Measurements from ENCODE around the gene PLOD2. TPM values are rescaled to one million over a fixed set of nuclear protein-coding genes. Genes with fewer than 3 reads are reported as not detected.

Gene PLOD2
- total RNA-seq, 4 donors from 2014 or later: 4.4 to 11.6 (median 10.1) TPM

DNA sequence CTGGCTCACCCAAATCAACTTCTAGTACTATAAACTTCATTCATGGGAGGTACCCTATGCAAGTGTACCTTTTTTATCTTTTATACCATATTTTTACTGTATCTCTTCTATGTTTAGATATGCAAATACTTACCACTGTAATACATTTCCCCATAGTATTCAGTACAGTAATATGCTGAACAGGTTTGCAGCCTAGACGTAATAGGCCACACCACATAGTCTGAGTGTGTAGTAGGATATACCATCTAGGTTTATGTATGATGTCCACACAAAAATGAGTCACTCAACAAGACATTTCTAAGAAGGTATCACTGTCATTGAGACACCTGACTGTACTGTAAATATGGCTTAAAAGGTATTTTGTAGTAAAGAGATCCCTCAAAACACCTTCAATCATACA, 124.7 kb downstream of the PLOD2 start:
- TF ChIP-seq, protein P1, sequence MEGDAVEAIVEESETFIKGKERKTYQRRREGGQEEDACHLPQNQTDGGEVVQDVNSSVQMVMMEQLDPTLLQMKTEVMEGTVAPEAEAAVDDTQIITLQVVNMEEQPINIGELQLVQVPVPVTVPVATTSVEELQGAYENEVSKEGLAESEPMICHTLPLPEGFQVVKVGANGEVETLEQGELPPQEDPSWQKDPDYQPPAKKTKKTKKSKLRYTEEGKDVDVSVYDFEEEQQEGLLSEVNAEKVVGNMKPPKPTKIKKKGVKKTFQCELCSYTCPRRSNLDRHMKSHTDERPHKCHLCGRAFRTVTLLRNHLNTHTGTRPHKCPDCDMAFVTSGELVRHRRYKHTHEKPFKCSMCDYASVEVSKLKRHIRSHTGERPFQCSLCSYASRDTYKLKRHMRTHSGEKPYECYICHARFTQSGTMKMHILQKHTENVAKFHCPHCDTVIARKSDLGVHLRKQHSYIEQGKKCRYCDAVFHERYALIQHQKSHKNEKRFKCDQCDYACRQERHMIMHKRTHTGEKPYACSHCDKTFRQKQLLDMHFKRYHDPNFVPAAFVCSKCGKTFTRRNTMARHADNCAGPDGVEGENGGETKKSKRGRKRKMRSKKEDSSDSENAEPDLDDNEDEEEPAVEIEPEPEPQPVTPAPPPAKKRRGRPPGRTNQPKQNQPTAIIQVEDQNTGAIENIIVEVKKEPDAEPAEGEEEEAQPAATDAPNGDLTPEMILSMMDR (IDR thresholded peaks at IDR 0.05): no peak
- TF ChIP-seq POLR2A (IDR thresholded peaks at IDR 0.05): no peak
- DNase-seq (ENCODE audit: low spot score in 2 of 2): no peak
- H3K4me3 ChIP-seq (ENCODE audit: low read depth, poor library complexity, severe bottlenecking): no peak overlapping the region
- intact Hi-C loops (cut with DNase I; ENCODE audit: low total_unique reads): no loop called here
- 92 to 100% methylated on average over 1 of the region's 1 CpG for WGBS, 2 donors

DNA sequence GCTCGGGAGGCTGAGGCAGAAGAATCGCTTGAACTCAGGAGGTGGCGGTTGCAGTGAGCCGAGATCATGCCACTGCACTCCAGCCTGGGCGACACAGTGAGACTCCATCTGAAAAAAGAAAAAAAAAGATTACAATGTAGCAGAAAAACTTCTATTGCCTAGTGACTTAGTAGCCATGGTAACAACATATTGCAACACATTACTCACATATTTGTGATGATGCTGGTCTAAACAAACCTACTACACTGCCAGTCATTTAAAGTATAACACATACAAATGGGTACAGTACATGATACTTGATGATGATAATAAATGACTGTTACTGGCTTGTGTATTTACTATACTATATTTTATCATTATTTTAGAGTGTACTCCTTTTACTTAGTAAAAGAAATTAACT, 125.6 kb downstream of the PLOD2 start:
- no peak for TF ChIP-seq POLR2A (IDR thresholded peaks at IDR 0.05)
- TF ChIP-seq, protein P1 (IDR thresholded peaks at IDR 0.05): no peak
- 89 to 90% methylated on average over 5 of the region's 5 CpGs for WGBS, 2 donors
- DNase-seq (ENCODE audit: low spot score in 2 of 2): no peak
- intact Hi-C loops (cut with DNase I; ENCODE audit: low total_unique reads): no loop called here
- H3K4me3 ChIP-seq (ENCODE audit: low read depth, poor library complexity, severe bottlenecking): no peak overlapping the region

DNA sequence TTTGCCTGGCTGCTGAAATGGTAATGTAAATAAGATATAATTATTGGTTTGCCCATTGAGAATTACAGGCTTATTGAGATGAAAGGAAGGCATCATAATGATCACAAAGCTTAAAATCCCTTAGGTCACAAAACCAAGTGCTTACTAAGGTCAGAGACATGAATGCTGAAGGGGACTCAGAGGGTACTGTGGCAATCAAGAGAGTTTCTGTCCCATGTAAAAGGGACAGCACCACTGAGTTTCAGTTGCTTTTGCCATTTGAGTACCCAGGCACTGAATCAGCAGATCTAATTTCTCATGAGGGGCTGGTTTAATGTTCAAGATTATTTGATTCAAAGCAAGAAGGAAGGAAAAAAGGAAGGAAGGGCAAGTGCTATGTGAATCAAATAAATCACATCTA, 127.0 kb downstream of the PLOD2 start:
- DNase-seq (ENCODE audit: low spot score in 2 of 2): no peak
- TF ChIP-seq, protein P1 (IDR thresholded peaks at IDR 0.05): no peak
- no peak for TF ChIP-seq POLR2A (IDR thresholded peaks at IDR 0.05)
- no peak overlapping the region for H3K4me3 ChIP-seq (ENCODE audit: low read depth, poor library complexity, severe bottlenecking)
- intact Hi-C loops (cut with DNase I; ENCODE audit: low total_unique reads): no loop called here

DNA sequence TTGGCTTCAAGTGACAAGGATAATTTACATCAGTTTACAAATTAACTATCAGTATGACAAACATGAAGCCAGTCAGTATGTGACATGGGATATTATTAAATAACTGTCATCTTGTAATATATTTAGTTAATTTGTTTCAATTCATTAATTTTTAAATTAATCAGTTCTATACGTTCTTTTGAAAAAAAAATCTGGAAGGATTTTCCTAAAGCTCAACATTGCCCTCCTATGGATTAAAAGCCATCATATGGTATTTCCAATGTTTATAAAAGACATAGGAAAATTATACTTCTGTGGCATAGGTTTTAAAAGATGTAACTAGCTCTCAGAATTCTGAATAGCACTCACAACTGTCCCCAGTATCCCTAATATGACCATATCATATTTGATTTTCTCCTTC, 134.4 kb downstream of the PLOD2 start:
- no peak overlapping the region for H3K4me3 ChIP-seq (ENCODE audit: low read depth, poor library complexity, severe bottlenecking)
- intact Hi-C loops (cut with DNase I; ENCODE audit: low total_unique reads): no loop called here
- no peak for TF ChIP-seq POLR2A (IDR thresholded peaks at IDR 0.05)
- TF ChIP-seq, protein P1 (IDR thresholded peaks at IDR 0.05): no peak
- whole genome bisulfite sequencing, 2 donors: 24 to 25% methylated on average over 1 of the region's 1 CpG
- no peak for DNase-seq (ENCODE audit: low spot score in 2 of 2)

DNA sequence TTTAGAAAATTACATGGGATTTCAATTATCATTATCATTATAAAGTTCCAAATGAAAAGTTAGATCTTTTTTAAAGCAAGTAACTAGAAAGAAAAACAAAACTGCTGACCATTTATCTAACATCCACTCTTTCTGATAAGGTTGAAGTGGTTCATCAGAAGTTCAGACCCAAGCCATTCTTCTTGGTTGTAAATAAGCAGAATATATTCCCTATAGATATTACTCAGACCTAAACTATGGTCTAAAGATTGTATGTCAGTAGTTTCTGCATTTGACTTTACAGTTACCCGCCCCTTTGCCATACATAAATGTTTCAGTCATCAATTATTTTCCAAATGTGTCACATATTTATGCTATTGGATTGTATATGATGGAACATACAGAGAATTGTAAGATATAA, 136.7 kb downstream of the PLOD2 start:
- intact Hi-C loops (cut with DNase I; ENCODE audit: low total_unique reads): no loop called here
- 93 to 94% methylated on average over 1 of the region's 1 CpG for WGBS, 2 donors
- DNase-seq (ENCODE audit: low spot score in 2 of 2): no peak

DNA sequence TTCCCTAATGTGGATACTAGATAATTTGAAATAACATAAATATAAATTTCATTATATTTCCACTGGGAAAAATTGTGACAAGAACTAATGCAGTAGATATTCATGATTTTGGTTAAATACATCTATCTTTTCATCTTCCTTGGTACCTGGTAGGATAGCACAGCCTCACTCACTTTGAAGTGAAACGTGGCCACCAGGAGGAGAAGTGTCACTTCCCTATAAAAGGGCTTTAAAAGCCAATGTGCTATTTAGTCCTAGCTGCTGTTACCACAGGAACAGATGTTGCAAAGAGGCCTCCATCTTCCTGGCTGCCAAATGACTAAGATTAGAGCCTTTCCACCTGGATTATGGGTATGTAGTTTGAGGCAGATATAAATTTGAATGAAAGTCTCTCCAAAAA, 140.0 kb downstream of the PLOD2 start:
- TF ChIP-seq, protein P1 (IDR thresholded peaks at IDR 0.05): no peak
- no peak for TF ChIP-seq POLR2A (IDR thresholded peaks at IDR 0.05)
- no peak for DNase-seq (ENCODE audit: low spot score in 2 of 2)
- H3K4me3 ChIP-seq (ENCODE audit: low read depth, poor library complexity, severe bottlenecking): no peak overlapping the region
- 44 to 52% methylated on average over 1 of the region's 1 CpG for WGBS, 2 donors
- intact Hi-C loops (cut with DNase I; ENCODE audit: low total_unique reads): no loop called here

More for the DNA sequence above, 136.7 kb downstream of the PLOD2 start:
- no peak for TF ChIP-seq POLR2A (IDR thresholded peaks at IDR 0.05)
- TF ChIP-seq, protein P1 (IDR thresholded peaks at IDR 0.05): no peak
- H3K4me3 ChIP-seq (ENCODE audit: low read depth, poor library complexity, severe bottlenecking): no peak overlapping the region
